RPMI8226 (cell line): ENCODE measurements around the gene STMN1.
"Not testable (repeated sequence)": the region's sequence is repeated elsewhere in the genome, so short reads cannot be mapped to it uniquely, and the experiment has no call there.

Source experiments
- DNase-seq: peaks from one replicate; pipeline ENCODE4 v3.0.0-alpha.2; 2015

The STMN1 gene

GRCh38 chr1:25905680-25906643 lies at the start of gene STMN1:
Gene STMN1 (minus strand): TSS chr1:25906419. CDS start chr1:25904676, 1,743 bp downstream.
- DNase-seq: peak; percentile 97

GRCh38 chr1:25955553-25955952 lies 49.3 kb upstream of the STMN1 start:
- no peak for DNase-seq

- DNase-seq: no peak
Measured at GRCh38 chr1:25954282-25954938, 48.2 kb upstream of the STMN1 start.

GRCh38 chr1:25952841-25953401 lies 46.7 kb upstream of the STMN1 start:
- no peak for DNase-seq

- no peak for DNase-seq
Measured at GRCh38 chr1:25948641-25949040, 42.4 kb upstream of the STMN1 start.

GRCh38 chr1:25947027-25947426 lies 40.8 kb upstream of the STMN1 start:
- no peak for DNase-seq

- no peak for DNase-seq
Measured at GRCh38 chr1:25945761-25946160, 39.5 kb upstream of the STMN1 start.

GRCh38 chr1:25944986-25945385 lies 38.8 kb upstream of the STMN1 start:
- no peak for DNase-seq

- not testable (repeated sequence) for DNase-seq
Measured at GRCh38 chr1:25943511-25943910, 37.3 kb upstream of the STMN1 start.

GRCh38 chr1:25936947-25937346 lies 30.7 kb upstream of the STMN1 start:
- DNase-seq: no peak

- DNase-seq: no peak
Measured at GRCh38 chr1:25933479-25934365, 27.5 kb upstream of the STMN1 start.

GRCh38 chr1:25932811-25933400 lies 26.7 kb upstream of the STMN1 start:
- not testable (repeated sequence) for DNase-seq

GRCh38 chr1:25932321-25932720 lies 26.1 kb upstream of the STMN1 start:
- DNase-seq: no peak

GRCh38 chr1:25929016-25929415 lies 22.8 kb upstream of the STMN1 start:
- DNase-seq: no peak

- DNase-seq: peak; percentile 33
Measured at GRCh38 chr1:25927521-25928265, 21.5 kb upstream of the STMN1 start.

GRCh38 chr1:25926731-25927496 lies 20.7 kb upstream of the STMN1 start:
- DNase-seq: no peak

GRCh38 chr1:25924454-25924853 lies 18.2 kb upstream of the STMN1 start:
- DNase-seq: no peak

- no peak for DNase-seq
Measured at GRCh38 chr1:25922971-25923552, 16.8 kb upstream of the STMN1 start.

GRCh38 chr1:25922056-25922970 lies 16.1 kb upstream of the STMN1 start:
- no peak for DNase-seq
